ENCODE measurements around the gene UBE2D1. TPM values are rescaled to one million over a fixed set of nuclear protein-coding genes. Genes with fewer than 3 reads are reported as not detected.
"Not testable (repeated sequence)": the region's sequence is repeated elsewhere in the genome, so short reads cannot be mapped to it uniquely, and the experiment has no call there.

Gene UBE2D1
- total RNA-seq, 2 experiments from 2014 or later = 12.2 to 14.6 TPM

GRCh38 chr10:58399410-58399809 lies 64.6 kb downstream of the UBE2D1 start:
- CTCF ChIA-PET = no interaction called here
- Mint-ChIP-seq H3K4me1 (no peaks in the 10 kb centered on the region), H3K9me3 (ENCODE audit: low read depth) (no peaks in the 10 kb centered on the region), H3K27ac (no peak overlapping the region), H3K36me3 (peaks cover 26% of the 10 kb centered on the region), H3K4me3 (no peak overlapping the region), H3K27me3 (no peaks in the 10 kb centered on the region)
- no peak for ATAC-seq
- DNase-seq = no peak

- CTCF ChIA-PET = interaction anchor here (1.0 kb wide), 1 partner anchor 101 kb away, joined by 3 read pairs; no protein-coding TSS in a partner anchor
- no peaks in the 10 kb centered on the region for H3K27me3 Mint-ChIP-seq
- ATAC-seq (no peak), DNase-seq (no peak)
- no peaks in the 10 kb centered on the region for H3K4me1 Mint-ChIP-seq
- H3K36me3 Mint-ChIP-seq = peaks cover 18% of the 10 kb centered on the region
- H3K27ac Mint-ChIP-seq = no peak overlapping the region
- H3K9me3 Mint-ChIP-seq (ENCODE audit: low read depth) = no peaks in the 10 kb centered on the region
- H3K4me3 Mint-ChIP-seq = no peak overlapping the region
Measured at GRCh38 chr10:58400609-58401008, 65.8 kb downstream of the UBE2D1 start.

- CTCF ChIA-PET = no interaction called here
- H3K36me3 Mint-ChIP-seq = peaks cover 5% of the 10 kb centered on the region
- ATAC-seq (no peak), DNase-seq (no peak)
- H3K4me3 Mint-ChIP-seq = no peak overlapping the region
- H3K27me3 Mint-ChIP-seq = no peaks in the 10 kb centered on the region
- H3K27ac Mint-ChIP-seq = no peak overlapping the region
- no peaks in the 10 kb centered on the region for H3K9me3 Mint-ChIP-seq (ENCODE audit: low read depth)
- no peaks in the 10 kb centered on the region for H3K4me1 Mint-ChIP-seq
Measured at GRCh38 chr10:58404001-58404400, 69.2 kb downstream of the UBE2D1 start.

GRCh38 chr10:58409956-58410610 lies 75.3 kb downstream of the UBE2D1 start:
- H3K36me3 Mint-ChIP-seq = no peaks in the 10 kb centered on the region
- H3K4me3 Mint-ChIP-seq = no peak overlapping the region
- no peak overlapping the region for H3K27ac Mint-ChIP-seq
- H3K4me1 Mint-ChIP-seq = no peaks in the 10 kb centered on the region
- CTCF ChIA-PET = no interaction called here
- DNase-seq (no peak), ATAC-seq (no peak)
- no peaks in the 10 kb centered on the region for H3K27me3 Mint-ChIP-seq
- H3K9me3 Mint-ChIP-seq (ENCODE audit: low read depth) = no peaks in the 10 kb centered on the region

GRCh38 chr10:58412502-58412961 lies 77.7 kb downstream of the UBE2D1 start:
- H3K27ac Mint-ChIP-seq = no peak overlapping the region
- no peak for DNase-seq
- ATAC-seq = no peak
- no peaks in the 10 kb centered on the region for H3K36me3 Mint-ChIP-seq
- H3K27me3 Mint-ChIP-seq = peaks cover 2% of the 10 kb centered on the region
- H3K9me3 Mint-ChIP-seq (ENCODE audit: low read depth) = no peaks in the 10 kb centered on the region
- H3K4me3 Mint-ChIP-seq = no peak overlapping the region
- no peaks in the 10 kb centered on the region for H3K4me1 Mint-ChIP-seq
- CTCF ChIA-PET = no interaction called here

GRCh38 chr10:58414270-58415041 lies 79.7 kb downstream of the UBE2D1 start:
- Mint-ChIP-seq H3K36me3 (no peaks in the 10 kb centered on the region), H3K4me1 (no peaks in the 10 kb centered on the region), H3K9me3 (ENCODE audit: low read depth) (no peaks in the 10 kb centered on the region), H3K27me3 (peaks cover 2% of the 10 kb centered on the region), H3K27ac (no peak overlapping the region), H3K4me3 (no peak overlapping the region)
- ATAC-seq (no peak), DNase-seq (no peak)
- CTCF ChIA-PET = no interaction called here

GRCh38 chr10:58415757-58416156 lies 81.0 kb downstream of the UBE2D1 start:
- H3K9me3 Mint-ChIP-seq (ENCODE audit: low read depth) = no peaks in the 10 kb centered on the region

GRCh38 chr10:58417902-58418301 lies 83.1 kb downstream of the UBE2D1 start:
- peaks cover 13% of the 10 kb centered on the region for H3K27me3 Mint-ChIP-seq
- ATAC-seq; H3K9me3 Mint-ChIP-seq (ENCODE audit: low read depth); H3K4me3 Mint-ChIP-seq; DNase-seq; H3K27ac Mint-ChIP-seq; H3K4me1 Mint-ChIP-seq; CTCF ChIA-PET; H3K36me3 Mint-ChIP-seq: not testable (repeated sequence)

More at GRCh38 chr10:58415757-58416156, 81.0 kb downstream of the UBE2D1 start:
- Mint-ChIP-seq H3K36me3 (no peaks in the 10 kb centered on the region), H3K27me3 (peaks cover 2% of the 10 kb centered on the region), H3K27ac (no peak overlapping the region), H3K4me3 (no peak overlapping the region), H3K4me1 (no peaks in the 10 kb centered on the region)
- CTCF ChIA-PET = interaction anchor here (0.6 kb wide), 1 partner anchor 24 kb away, joined by 4 read pairs; no protein-coding TSS in a partner anchor
- no peak for ATAC-seq
- no peak for DNase-seq

Other genes starting within 250 kb of the UBE2D1 start
- 1 to 10 TPM; 5.2 to 5.7 TPM for gene IPMK, start 67.1 kb upstream of the UBE2D1 start, total RNA-seq
- 10 to 100 TPM; 32.2 to 39.4 TPM for gene CISD1, start 65.8 kb upstream of the UBE2D1 start, total RNA-seq
- 10 to 100 TPM; 52.8 to 80.8 TPM for gene TFAM, start 50.4 kb downstream of the UBE2D1 start, total RNA-seq
- gene BICC1, start 177.9 kb downstream of the UBE2D1 start, total RNA-seq = under 1 TPM in 1 of 2 experiments, not detected in 1; 0.14 TPM

All from activated CD8-positive, alpha-beta memory T cell treated with anti-CD3 and anti-CD28 coated beads, Interleukin-2, amount 10 ng/mL, durations not matched to agents 7 days and 5 days (primary cell).